K562 (cell line): ENCODE measurements around the gene CTPS1. TPM values are rescaled to one million over a fixed set of nuclear protein-coding genes. Genes with fewer than 3 reads are reported as not detected.

ENCODE experiments used
- ATF4 ChIP-seq: fragments of 450-650 bp; formaldehyde crosslinking; IDR thresholded peaks from 2 replicates; pipeline ENCODE4 v1.4.0; 2022; ENCODE audit warnings: mild to moderate bottlenecking, moderate library complexity
- CBX3 ChIP-seq, 2 experiments: IDR thresholded peaks; 1 replicate in 1 of 2; 2 replicates in 1 of 2; pipeline ENCODE4 v1.6.1; 2012; ENCODE audit warnings: inconsistent platforms in 2 of 2, low read length in 2 of 2, borderline replicate concordance in 1 of 2, control low read depth in 1 of 2
- CTBP1 ChIP-seq: fragments of 450-650 bp; IDR thresholded peaks from 2 replicates; pipeline ENCODE4 v1.6.1; 2016; ENCODE audit warnings: borderline replicate concordance
- DLX4 ChIP-seq: fragments of 250-450 bp; sonication (Bioruptor Pico); IDR thresholded peaks from 2 replicates; pipeline ENCODE4 v1.6.1; 2021; ENCODE audit warnings: mild to moderate bottlenecking
- E2F6 ChIP-seq, 2 experiments: IDR thresholded peaks; 2 replicates each; pipeline ENCODE4 v1.6.1; 2011; ENCODE audit warnings: borderline replicate concordance in 1 of 2, control low read depth in 1 of 2, low read depth in 1 of 2, low read length in 1 of 2, mild to moderate bottlenecking in 1 of 2, mixed read lengths in 1 of 2, moderate library complexity in 1 of 2; ENCODE audit not compliant: insufficient read depth in 1 of 2, insufficient read length in 1 of 2, poor library complexity in 1 of 2, severe bottlenecking in 1 of 2; ENCODE audit errors: extremely low read depth in 1 of 2
- EHMT2 ChIP-seq: fragments of 450-650 bp; IDR thresholded peaks from 2 replicates; pipeline ENCODE4 v1.6.1; 2018; ENCODE audit warnings: antibody characterized with exemption
- HMGN3 ChIP-seq: IDR thresholded peaks from 2 replicates; pipeline ENCODE4 v1.6.1; 2011; ENCODE audit warnings: borderline replicate concordance, low read depth, mild to moderate bottlenecking, mixed read lengths, low read length; ENCODE audit not compliant: insufficient read length; ENCODE audit errors: extremely low read depth
- HOMEZ ChIP-seq: fragments of 250-450 bp; sonication (Bioruptor Pico); IDR thresholded peaks from 2 replicates; pipeline ENCODE4 v1.4.0; 2020; ENCODE audit warnings: mild to moderate bottlenecking, moderate library complexity
- ILF3 ChIP-seq: fragments of 450-650 bp; IDR thresholded peaks from 2 replicates; pipeline ENCODE4 v1.6.1; 2018; ENCODE audit warnings: antibody characterized with exemption, mild to moderate bottlenecking, moderate library complexity, borderline replicate concordance
- NCOA4 ChIP-seq: fragments of 450-650 bp; IDR thresholded peaks from 2 replicates; pipeline ENCODE4 v1.6.1; 2018; ENCODE audit warnings: mild to moderate bottlenecking; ENCODE audit not compliant: partially characterized antibody
- NFATC3 ChIP-seq: fragments of 450-650 bp; IDR thresholded peaks from 2 replicates; pipeline ENCODE4 v1.6.1; 2017; ENCODE audit warnings: mild to moderate bottlenecking
- NR2F6 ChIP-seq: fragments of 450-650 bp; formaldehyde crosslinking; IDR thresholded peaks from 2 replicates; pipeline ENCODE4 v1.4.0; 2020; ENCODE audit warnings: mild to moderate bottlenecking
- PATZ1 ChIP-seq: fragments of 250-450 bp; sonication (Bioruptor Pico); IDR thresholded peaks from 2 replicates; pipeline ENCODE4 v1.5.0; 2020; ENCODE audit warnings: mild to moderate bottlenecking, borderline replicate concordance
- RBM25 ChIP-seq: fragments of 200-400 bp; formaldehyde crosslinking; IDR thresholded peaks from 2 replicates; pipeline ENCODE4 v1.6.1; 2018; ENCODE audit warnings: low read length, low read depth, moderate library complexity; ENCODE audit not compliant: severe bottlenecking
- SAFB2 ChIP-seq: fragments of 200-400 bp; formaldehyde crosslinking; IDR thresholded peaks from 2 replicates; pipeline ENCODE4 v1.6.1; 2018; ENCODE audit warnings: borderline replicate concordance, low read length, low read depth, moderate library complexity; ENCODE audit not compliant: severe bottlenecking
- SNAPC5 ChIP-seq: fragments of 250-450 bp; sonication (Bioruptor Pico); IDR thresholded peaks from 2 replicates; pipeline ENCODE4 v1.8.0; 2021; ENCODE audit warnings: moderate library complexity, mild to moderate bottlenecking, inconsistent platforms
- SREBF2 ChIP-seq: sonication (generic); formaldehyde crosslinking; IDR thresholded peaks from 2 replicates; pipeline ENCODE4 v1.4.0; 2020; ENCODE audit warnings: mild to moderate bottlenecking, missing genetic modification reagents
- ZNF184 ChIP-seq: sonication (generic); formaldehyde crosslinking; IDR thresholded peaks from 2 replicates; pipeline ENCODE4 v1.5.0; 2020; ENCODE audit warnings: missing genetic modification reagents
- ZNF212 ChIP-seq: fragments of 450-650 bp; formaldehyde crosslinking; IDR thresholded peaks from 2 replicates; pipeline ENCODE4 v1.4.0; 2020; ENCODE audit warnings: mild to moderate bottlenecking
- ZNF75A ChIP-seq: fragments of 450-650 bp; formaldehyde crosslinking; IDR thresholded peaks from 2 replicates; pipeline ENCODE4 v1.4.0; 2020; ENCODE audit warnings: mild to moderate bottlenecking
- polyA plus RNA-seq, 8 experiments: library from polyadenylated mRNA; depleted of rRNA in 4 of 8; stranded (reverse) in 5 of 8; unstranded in 3 of 8; fragments of >200 nt; fragmentation: Nextera tagmentation in 2 of 8; fragmentation: Illumina TruSeq in 1 of 8; extraction: Ambion mirVana in 2 of 8; extraction: Trizol in 1 of 8; gene quantifications; 2 replicates each; pipeline versions ENCODE4 v1.2.1 to v1.2.3, GENCODE V29; 2011 to 2014; ENCODE audit warnings: inconsistent platforms in 1 of 8, missing spikeins in 1 of 8
- total RNA-seq, 7 experiments: library from RNA; depleted of rRNA in 6 of 7; stranded (reverse); fragments of >200 nt in 6 of 7; fragmentation: Illumina TruSeq in 2 of 7; extraction: Trizol in 2 of 7; gene quantifications; 2 replicates each; pipeline versions ENCODE4 v1.2.1 to v1.2.3, GENCODE V29; 2011 to 2021; ENCODE audit warnings: low replicate concordance in 1 of 7

The CTPS1 gene
- total and polyA plus RNA-seq, 9 of the 15 experiments (the other 6 are each of a cell fraction or from before 2014, with no cell fraction given), result 44.4 to 164 (median 87.7) TPM

GRCh38 chr1:40974945-40975344 is 4.6 kb upstream of the CTPS1 start (continued):
- TF ChIP-seq ZNF75A (CRISPR knock-in tag) (0 out of 2 replicates have a peak, but pooled peaks have one; percentile 38), DLX4 (CRISPR knock-in tag) (no peak), CBX3 (IDR thresholded peaks at IDR 0.05; ENCODE audit: borderline replicate concordance in 1 of 2, low read length in 2 of 2) (no peak), ZNF184 (CRISPR knock-in tag) (no peak), E2F6 (IDR thresholded peaks at IDR 0.05; ENCODE audit: borderline replicate concordance in 1 of 2, extremely low read depth in 1 of 2, insufficient read depth in 1 of 2, insufficient read length in 1 of 2, low read depth in 1 of 2, low read length in 1 of 2, poor library complexity in 1 of 2, severe bottlenecking in 1 of 2) (no peak), NR2F6 (CRISPR knock-in tag) (no peak), HMGN3 (peak; percentile 74), PATZ1 (no peak), ATF4 (CRISPR knock-in tag) (no peak), NFATC3 (no peak), NCOA4 (no peak), RBM25 (no peak), CTBP1 (peak; percentile 99), EHMT2 (no peak), SAFB2 (no peak), ZNF212 (CRISPR knock-in tag) (no peak), SNAPC5 (CRISPR knock-in tag) (no peak), SREBF2 (CRISPR knock-in tag) (no peak), ILF3 (no peak), HOMEZ (CRISPR knock-in tag) (peak; percentile 53; the same call in 1 of the 2 replicates)
